Activated CD4-positive, alpha-beta T cell treated with anti-CD3 and anti-CD28 coated beads for 36 hours (primary cell): ENCODE measurements around the gene TEX55. TPM values are rescaled to one million over a fixed set of nuclear protein-coding genes. Genes with fewer than 3 reads are reported as not detected.
A peak's percentile ranks its signal among the peaks of the same experiment; 100 is the strongest.

Source experiments
- ATAC-seq: fragments of 200-7000 bp; cut with Tn5 transposase; one replicate; pipeline ENCODE4 v1.10.0; 2021; ENCODE audit warnings: mild to moderate bottlenecking, moderate library complexity
- CTCF ChIA-PET: fragments of 350-600 bp; sonication (Branson Sonifier 250); formaldehyde crosslinking; loops from one replicate; lab custom pipeline; 2021; ENCODE audit warnings: antibody characterized with exemption; lab: Charles Lee
- POLR2A ChIA-PET: fragments of 350-600 bp; sonication (Branson Sonifier 250); formaldehyde crosslinking; loops from one replicate; lab custom pipeline; 2021; ENCODE audit warnings: antibody characterized with exemption, inconsistent platforms; lab: Charles Lee
- DNase-seq: peaks from one replicate; pipeline ENCODE4 v3.0.0-alpha.2; 2020
- H3K27ac Mint-ChIP-seq: one replicate; pipeline ENCODE4 v1.8.0; 2021; ENCODE audit warnings: mixed read lengths
- H3K27me3 Mint-ChIP-seq: one replicate; pipeline ENCODE4 v1.8.0; 2021; ENCODE audit warnings: mixed read lengths
- H3K36me3 Mint-ChIP-seq: one replicate; pipeline ENCODE4 v1.8.0; 2021; ENCODE audit warnings: low read depth, mixed read lengths
- H3K4me1 Mint-ChIP-seq: one replicate; pipeline ENCODE4 v1.8.0; 2021; ENCODE audit warnings: mixed read lengths
- H3K4me3 Mint-ChIP-seq: one replicate; pipeline ENCODE4 v1.8.0; 2021; ENCODE audit warnings: mild to moderate bottlenecking, moderate library complexity, mixed read lengths
- H3K9me3 Mint-ChIP-seq: one replicate; pipeline ENCODE4 v1.8.0; 2021; ENCODE audit warnings: low read depth, mixed read lengths
- intact Hi-C, 2 experiments: fragments of 100-400 bp; cut with DNase I in 1 of 2; cut with micrococcal nuclease in 1 of 2; formaldehyde crosslinking; loops; one replicate each; pipeline versions ENCODE4 v1.14.2 to v1.15.1; 2022 to 2024; cut with DNase I, micrococcal nuclease
- total RNA-seq, 2 experiments: library from RNA; stranded (reverse); gene quantifications; one replicate each; pipeline ENCODE4 v1.2.3, GENCODE V29; 2021

TEX55 gene
- total RNA-seq, 2 experiments from 2014 or later = not detected

GRCh38 chr3:119187266-119187665 lies 41.3 kb downstream of the TEX55 start:
- H3K9me3 Mint-ChIP-seq = no peaks in the 10 kb centered on the region
- ChIA-PET CTCF (no interaction called here), POLR2A (no interaction called here)
- intact Hi-C loops = no loop called here
- ATAC-seq (no peak), DNase-seq (no peak)
- no peaks in the 10 kb centered on the region for H3K36me3 Mint-ChIP-seq
- peaks cover 2% of the 10 kb centered on the region for H3K27me3 Mint-ChIP-seq
- H3K4me1 Mint-ChIP-seq = peaks cover 11% of the 10 kb centered on the region
- H3K27ac Mint-ChIP-seq = peak overlapping the region; percentile 1
- H3K4me3 Mint-ChIP-seq = no peak overlapping the region

DNA sequence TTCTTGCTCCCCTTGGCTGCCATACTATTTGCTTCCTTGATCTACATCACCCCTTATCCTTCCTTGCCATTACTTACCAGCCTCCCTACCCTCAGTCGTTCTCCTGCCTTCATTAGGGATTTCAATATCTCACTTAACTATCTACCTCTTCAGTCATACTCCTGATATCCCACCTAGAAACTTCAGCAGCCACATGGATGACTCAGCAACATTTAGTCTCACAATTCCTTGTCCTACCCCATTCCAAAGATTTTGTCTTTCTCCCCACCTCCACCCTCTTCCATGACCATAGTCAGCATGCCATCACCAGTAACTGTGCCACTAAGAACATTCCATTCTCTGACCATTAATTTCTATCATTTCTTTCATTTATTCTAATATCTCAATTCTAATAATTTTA lies 45.8 kb downstream of the TEX55 start:
- Mint-ChIP-seq H3K4me1 (no peaks in the 10 kb centered on the region), H3K9me3 (no peaks in the 10 kb centered on the region), H3K36me3 (no peaks in the 10 kb centered on the region), H3K4me3 (no peak overlapping the region), H3K27me3 (no peaks in the 10 kb centered on the region), H3K27ac (no peak overlapping the region)
- no peak for DNase-seq
- intact Hi-C loops = no loop called here
- ATAC-seq = no peak
- ChIA-PET POLR2A (no interaction called here), CTCF (no interaction called here)

- H3K9me3 Mint-ChIP-seq = no peaks in the 10 kb centered on the region
- ATAC-seq = no peak
- H3K27me3 Mint-ChIP-seq = no peaks in the 10 kb centered on the region
- POLR2A ChIA-PET = no interaction called here
- H3K27ac Mint-ChIP-seq = no peak overlapping the region
- no peaks in the 10 kb centered on the region for H3K4me1 Mint-ChIP-seq
- H3K4me3 Mint-ChIP-seq = no peak overlapping the region
- H3K36me3 Mint-ChIP-seq = no peaks in the 10 kb centered on the region
- CTCF ChIA-PET = no interaction called here
- intact Hi-C loops = no loop called here
- no peak for DNase-seq
Observed at GRCh38 chr3:119194237-119195150, 48.5 kb downstream of the TEX55 start.

- POLR2A ChIA-PET = no interaction called here
- no peaks in the 10 kb centered on the region for H3K27me3 Mint-ChIP-seq
- H3K4me3 Mint-ChIP-seq = no peak overlapping the region
- DNase-seq (no peak), ATAC-seq (no peak)
- H3K9me3 Mint-ChIP-seq = no peaks in the 10 kb centered on the region
- no peaks in the 10 kb centered on the region for H3K36me3 Mint-ChIP-seq
- H3K4me1 Mint-ChIP-seq = no peaks in the 10 kb centered on the region
- H3K27ac Mint-ChIP-seq = no peak overlapping the region
- intact Hi-C loops = no loop called here
- CTCF ChIA-PET = no interaction called here
Observed at GRCh38 chr3:119195151-119195476, 49.1 kb downstream of the TEX55 start.

DNA sequence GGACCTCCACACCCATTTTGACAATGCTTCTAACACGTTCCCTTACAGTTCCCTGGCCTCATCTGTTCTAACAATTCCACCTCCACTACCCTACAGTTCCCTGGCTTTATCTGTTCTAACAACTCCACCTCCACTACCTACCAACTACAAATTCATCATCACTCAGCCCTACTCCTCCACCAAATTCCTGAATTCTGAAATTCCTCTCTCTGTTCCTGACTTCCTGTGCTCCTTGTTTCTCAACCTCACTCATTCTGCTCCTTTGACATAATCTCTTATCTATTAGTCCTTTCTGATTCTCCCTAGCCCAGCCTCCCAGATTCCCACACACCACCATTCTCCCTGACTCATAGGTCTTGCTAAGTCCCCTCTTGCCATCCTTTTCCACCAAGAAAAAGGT lies 49.9 kb downstream of the TEX55 start:
- ChIA-PET CTCF (no interaction called here), POLR2A (no interaction called here)
- intact Hi-C loops = no loop called here
- no peaks in the 10 kb centered on the region for H3K4me1 Mint-ChIP-seq
- H3K27me3 Mint-ChIP-seq = no peaks in the 10 kb centered on the region
- H3K27ac Mint-ChIP-seq = no peak overlapping the region
- H3K4me3 Mint-ChIP-seq = no peak overlapping the region
- ATAC-seq = no peak
- H3K9me3 Mint-ChIP-seq = no peaks in the 10 kb centered on the region
- DNase-seq = no peak
- no peaks in the 10 kb centered on the region for H3K36me3 Mint-ChIP-seq

Other genes with a start within 250 kb of the TEX55 start
- gene IGSF11, start 111.3 kb upstream of the TEX55 start, total RNA-seq = under 1 TPM; 0.09 to 0.23 TPM
- gene UPK1B, start 27.4 kb downstream of the TEX55 start, total RNA-seq = under 1 TPM; 0.25 to 0.41 TPM
- 10 to 100 TPM; 16.6 to 16.7 TPM for gene B4GALT4, start 94.7 kb downstream of the TEX55 start, total RNA-seq
- 1 to 10 TPM; 9.2 to 9.6 TPM for gene ARHGAP31, start 148.2 kb downstream of the TEX55 start, total RNA-seq